Activated naive CD4-positive, alpha-beta T cell treated with Interleukin-2 at 50 U/mL for 16 hours (primary cell): ENCODE data around the gene HOXC4.
"Not testable (repeated sequence)": the region's sequence is repeated elsewhere in the genome, so short reads cannot be mapped to it uniquely, and the experiment has no call there.

Experiments used
- DNase-seq: peaks from one replicate; pipeline ENCODE4 v3.0.0-alpha.2; 2020

The HOXC4 gene

GRCh38 chr12:54060174-54060974 is 6.7 kb downstream of the HOXC4 start:
- no peak for DNase-seq

- DNase-seq, result no peak
These were observed 7.5 kb downstream of the HOXC4 start for GRCh38 chr12:54060975-54061778.

- no peak for DNase-seq
These were observed 12.0 kb downstream of the HOXC4 start for GRCh38 chr12:54065677-54066076.

- DNase-seq, result no peak
These were observed 12.8 kb downstream of the HOXC4 start for GRCh38 chr12:54066408-54066807.

GRCh38 chr12:54068418-54069070 is 14.9 kb downstream of the HOXC4 start:
- no peak for DNase-seq

- DNase-seq, result no peak
These were observed 18.3 kb downstream of the HOXC4 start for GRCh38 chr12:54071942-54072341.

GRCh38 chr12:54074308-54074707 is 20.7 kb downstream of the HOXC4 start:
- no peak for DNase-seq

GRCh38 chr12:54075409-54075808 is 21.8 kb downstream of the HOXC4 start:
- no peak for DNase-seq

- DNase-seq, result no peak
These were observed 22.3 kb downstream of the HOXC4 start for GRCh38 chr12:54075974-54076373.

GRCh38 chr12:54077843-54078242 is 24.2 kb downstream of the HOXC4 start:
- DNase-seq, result not testable (repeated sequence)

GRCh38 chr12:54079115-54079514 is 25.5 kb downstream of the HOXC4 start:
- not testable (repeated sequence) for DNase-seq

GRCh38 chr12:54080008-54080924 is 26.6 kb downstream of the HOXC4 start:
- DNase-seq, result not testable (repeated sequence)

GRCh38 chr12:54081053-54081514 is 27.4 kb downstream of the HOXC4 start:
- DNase-seq, result peak; percentile 10

GRCh38 chr12:54081581-54082396 is 28.2 kb downstream of the HOXC4 start:
- DNase-seq, result peak; percentile 5

GRCh38 chr12:54082397-54082892 is 28.8 kb downstream of the HOXC4 start:
- DNase-seq, result peak; percentile 41

GRCh38 chr12:54088011-54088410 is 34.4 kb downstream of the HOXC4 start:
- not testable (repeated sequence) for DNase-seq

- not testable (repeated sequence) for DNase-seq
These were observed 35.8 kb downstream of the HOXC4 start for GRCh38 chr12:54089465-54089864.

- not testable (repeated sequence) for DNase-seq
These were observed 36.7 kb downstream of the HOXC4 start for GRCh38 chr12:54090312-54090711.

- not testable (repeated sequence) for DNase-seq
These were observed 39.3 kb downstream of the HOXC4 start for GRCh38 chr12:54092943-54093342.

GRCh38 chr12:54095928-54096327 is 42.3 kb downstream of the HOXC4 start:
- DNase-seq, result not testable (repeated sequence)

- not testable (repeated sequence) for DNase-seq
These were observed 45.0 kb downstream of the HOXC4 start for GRCh38 chr12:54098644-54099043.
